HepG2 (cell line): ENCODE data around the gene RPS6KB2. TPM values are rescaled to one million over a fixed set of nuclear protein-coding genes. Genes with fewer than 3 reads are reported as not detected.

ENCODE experiments used
- ATRX ChIP-seq: sonication (generic); formaldehyde crosslinking; IDR thresholded peaks from 2 replicates; pipeline ENCODE4 v1.4.0; 2020; ENCODE audit warnings: missing genetic modification reagents, borderline replicate concordance
- EEA1 ChIP-seq: sonication (generic); formaldehyde crosslinking; IDR thresholded peaks from 2 replicates; pipeline ENCODE4 v1.5.1; 2020; ENCODE audit warnings: mild to moderate bottlenecking, missing genetic modification reagents, borderline replicate concordance
- FOXO1 ChIP-seq: sonication (generic); formaldehyde crosslinking; IDR thresholded peaks from 2 replicates; pipeline ENCODE4 v1.4.0; 2020; ENCODE audit warnings: missing genetic modification reagents
- HDAC1 ChIP-seq: sonication (generic); formaldehyde crosslinking; IDR thresholded peaks from 2 replicates; pipeline ENCODE4 v1.5.1; 2020; ENCODE audit warnings: mild to moderate bottlenecking, missing genetic modification reagents
- HDAC2 ChIP-seq: sonication (generic); formaldehyde crosslinking; IDR thresholded peaks from 2 replicates; pipeline ENCODE4 v1.4.0; 2020; ENCODE audit warnings: missing genetic modification reagents
- JARID2 ChIP-seq: sonication (generic); formaldehyde crosslinking; IDR thresholded peaks from 2 replicates; pipeline ENCODE4 v1.8.1; 2023; ENCODE audit warnings: missing genetic modification reagents, inconsistent platforms; ENCODE audit not compliant: insufficient replicate concordance
- KDM5A ChIP-seq: fragments of 200-600 bp; sonication (generic); IDR thresholded peaks from 2 replicates; pipeline ENCODE4 v1.7.0; 2018; ENCODE audit warnings: antibody characterized with exemption, mild to moderate bottlenecking, low read length, borderline replicate concordance
- NONO ChIP-seq, 2 experiments: fragments of 450-650 bp in 1 of 2; sonication (generic) in 1 of 2; formaldehyde crosslinking in 1 of 2; IDR thresholded peaks in 1 of 2; conservative IDR thresholded peaks in 1 of 2; 2 replicates each; pipeline versions ENCODE4 v1.6.1 to v1.8.0; 2017 to 2022; ENCODE audit warnings: mild to moderate bottlenecking in 1 of 2, missing genetic modification reagents in 1 of 2, moderate library complexity in 1 of 2
- NR2F2 ChIP-seq: IDR thresholded peaks from 2 replicates; pipeline ENCODE4 v1.6.1; 2012; ENCODE audit warnings: low read depth, inconsistent platforms, borderline replicate concordance
- POGZ ChIP-seq: sonication (generic); formaldehyde crosslinking; IDR thresholded peaks from 2 replicates; pipeline ENCODE4 v1.4.0; 2020; ENCODE audit warnings: mild to moderate bottlenecking, missing genetic modification reagents
- RBM39 ChIP-seq: fragments of 200-400 bp; formaldehyde crosslinking; IDR thresholded peaks from one replicate; pipeline ENCODE4 v1.6.1; 2018; ENCODE audit warnings: antibody characterized with exemption, mild to moderate bottlenecking, low read depth, low read length; ENCODE audit not compliant: poor library complexity, severe bottlenecking
- ZNF737 ChIP-seq: sonication (generic); formaldehyde crosslinking; IDR thresholded peaks from 2 replicates; pipeline ENCODE4 v1.5.0; 2020; ENCODE audit warnings: missing genetic modification reagents, mild to moderate bottlenecking, borderline replicate concordance
- ZNF768 ChIP-seq: sonication (generic); formaldehyde crosslinking; IDR thresholded peaks from 2 replicates; pipeline ENCODE4 v1.4.0; 2020; ENCODE audit warnings: missing genetic modification reagents
- ZNF816 ChIP-seq: sonication (generic); formaldehyde crosslinking; IDR thresholded peaks from 2 replicates; pipeline ENCODE4 v1.8.0; 2022; ENCODE audit warnings: missing genetic modification reagents, mild to moderate bottlenecking, borderline replicate concordance
- polyA plus RNA-seq, 8 experiments: library from polyadenylated mRNA; depleted of rRNA in 3 of 8; stranded (reverse) in 7 of 8; unstranded in 1 of 8; fragments of >200 nt; fragmentation: Illumina TruSeq in 4 of 8; extraction: Trizol in 4 of 8; gene quantifications; 2 replicates each; pipeline versions ENCODE4 v1.2.1 to v1.2.3, GENCODE V29; 2011 to 2016; ENCODE audit warnings: low read depth in 4 of 8, missing spikeins in 1 of 8, mixed read lengths in 1 of 8; ENCODE audit not compliant: insufficient read depth in 1 of 8
- total RNA-seq, 5 experiments: library from RNA; depleted of rRNA; stranded (reverse); fragments of >200 nt; fragmentation: Illumina TruSeq; extraction: Trizol; gene quantifications; 2 replicates each; pipeline ENCODE4 v1.2.3, GENCODE V29; 2016; ENCODE audit warnings: low read depth in 1 of 5
- TF ChIP-seq, protein P1 (sequence below): sonication (generic); formaldehyde crosslinking; IDR thresholded peaks from 2 replicates; pipeline ENCODE4 v1.4.0; 2020; ENCODE audit warnings: mild to moderate bottlenecking, missing genetic modification reagents
- TF ChIP-seq, protein P2 (sequence below): sonication (generic); formaldehyde crosslinking; IDR thresholded peaks from 2 replicates; pipeline ENCODE4 v1.5.1; 2020; ENCODE audit warnings: missing genetic modification reagents, mild to moderate bottlenecking, borderline replicate concordance
- TF ChIP-seq, protein P3 (sequence below): sonication (generic); formaldehyde crosslinking; IDR thresholded peaks from 2 replicates; pipeline ENCODE4 v1.8.1; 2022; ENCODE audit warnings: low read depth, mild to moderate bottlenecking, missing genetic modification reagents
- TF ChIP-seq, protein P4 (sequence below): IDR thresholded peaks from 2 replicates; pipeline ENCODE4 v1.6.1; 2016; ENCODE audit warnings: low read depth, control low read depth

RPS6KB2 gene
- total and polyA plus RNA-seq, 2 of the 13 experiments (the other 11 are each of a cell fraction or from before 2014, with no cell fraction given): 52.9 to 54.8 TPM

DNA sequence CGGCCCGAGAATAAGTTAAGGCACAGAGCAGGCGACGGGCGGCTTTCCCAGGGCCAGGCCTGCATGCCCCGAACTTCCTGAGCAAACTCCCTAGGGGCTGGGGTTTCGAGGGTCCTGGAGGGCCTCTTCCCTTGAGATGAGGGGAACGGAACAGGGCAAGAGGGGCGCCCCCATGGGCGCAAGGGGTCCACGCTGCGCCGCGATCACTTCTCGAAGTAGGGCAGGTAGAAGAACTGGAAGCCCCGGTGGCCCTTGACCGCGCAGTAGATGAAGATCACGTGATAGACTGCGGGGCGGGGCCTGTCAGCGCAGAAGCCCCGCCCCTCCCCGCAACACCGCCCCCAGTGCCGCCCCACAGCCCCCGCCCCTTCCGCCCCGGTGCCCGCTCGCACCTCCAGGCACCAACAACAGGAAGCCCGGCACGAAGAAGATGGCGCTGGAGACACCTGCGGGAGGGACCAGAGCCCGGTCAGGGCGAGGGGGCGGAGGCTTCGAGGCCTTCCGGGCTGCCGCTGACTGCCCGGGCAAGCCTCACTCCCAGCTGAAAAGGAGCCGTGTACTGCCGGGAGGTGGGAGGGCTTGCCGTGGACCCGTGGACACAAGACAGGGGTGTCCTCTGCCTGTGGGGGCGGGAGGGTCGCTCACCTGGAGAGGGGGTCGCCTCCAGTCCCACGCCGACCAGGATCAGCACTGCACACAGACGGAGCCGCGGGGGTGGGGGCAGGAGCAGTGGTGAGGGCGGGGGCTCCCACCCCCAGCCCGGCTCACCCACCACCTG lies 36.3 kb downstream of the RPS6KB2 start (continued):
- TF ChIP-seq, protein P1, sequence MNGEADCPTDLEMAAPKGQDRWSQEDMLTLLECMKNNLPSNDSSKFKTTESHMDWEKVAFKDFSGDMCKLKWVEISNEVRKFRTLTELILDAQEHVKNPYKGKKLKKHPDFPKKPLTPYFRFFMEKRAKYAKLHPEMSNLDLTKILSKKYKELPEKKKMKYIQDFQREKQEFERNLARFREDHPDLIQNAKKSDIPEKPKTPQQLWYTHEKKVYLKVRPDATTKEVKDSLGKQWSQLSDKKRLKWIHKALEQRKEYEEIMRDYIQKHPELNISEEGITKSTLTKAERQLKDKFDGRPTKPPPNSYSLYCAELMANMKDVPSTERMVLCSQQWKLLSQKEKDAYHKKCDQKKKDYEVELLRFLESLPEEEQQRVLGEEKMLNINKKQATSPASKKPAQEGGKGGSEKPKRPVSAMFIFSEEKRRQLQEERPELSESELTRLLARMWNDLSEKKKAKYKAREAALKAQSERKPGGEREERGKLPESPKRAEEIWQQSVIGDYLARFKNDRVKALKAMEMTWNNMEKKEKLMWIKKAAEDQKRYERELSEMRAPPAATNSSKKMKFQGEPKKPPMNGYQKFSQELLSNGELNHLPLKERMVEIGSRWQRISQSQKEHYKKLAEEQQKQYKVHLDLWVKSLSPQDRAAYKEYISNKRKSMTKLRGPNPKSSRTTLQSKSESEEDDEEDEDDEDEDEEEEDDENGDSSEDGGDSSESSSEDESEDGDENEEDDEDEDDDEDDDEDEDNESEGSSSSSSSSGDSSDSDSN (CRISPR knock-in tag): peak; percentile 39; the same call in 1 of the 2 replicates
- TF ChIP-seq HDAC2 (CRISPR knock-in tag) (no peak; the same call in 1 of the 2 replicates), ZNF768 (CRISPR knock-in tag) (peak; percentile 39; the same call in 1 of the 2 replicates), RBM39 (peak; percentile 79), POGZ (CRISPR knock-in tag) (no peak; the same call in 1 of the 2 replicates), ZNF816 (CRISPR knock-in tag) (no peak), EEA1 (CRISPR knock-in tag) (peak; percentile 57; the same call in 1 of the 2 replicates), NONO (IDR thresholded peaks at IDR 0.05) (no peak), NONO (CRISPR knock-in tag; conservative IDR thresholded peaks at IDR 0.05) (peak; percentile 66), FOXO1 (CRISPR knock-in tag) (peak; percentile 31; the same call in 1 of the 2 replicates), NR2F2 (peak; percentile 33; the same call in 1 of the 2 replicates), KDM5A (0 out of 2 replicates have a peak, but pooled peaks have one; percentile 29), JARID2 (CRISPR knock-in tag) (no peak), HDAC1 (peak; percentile 48), ZNF737 (CRISPR knock-in tag) (no peak), ATRX (CRISPR knock-in tag) (no peak)
- TF ChIP-seq, protein P2, sequence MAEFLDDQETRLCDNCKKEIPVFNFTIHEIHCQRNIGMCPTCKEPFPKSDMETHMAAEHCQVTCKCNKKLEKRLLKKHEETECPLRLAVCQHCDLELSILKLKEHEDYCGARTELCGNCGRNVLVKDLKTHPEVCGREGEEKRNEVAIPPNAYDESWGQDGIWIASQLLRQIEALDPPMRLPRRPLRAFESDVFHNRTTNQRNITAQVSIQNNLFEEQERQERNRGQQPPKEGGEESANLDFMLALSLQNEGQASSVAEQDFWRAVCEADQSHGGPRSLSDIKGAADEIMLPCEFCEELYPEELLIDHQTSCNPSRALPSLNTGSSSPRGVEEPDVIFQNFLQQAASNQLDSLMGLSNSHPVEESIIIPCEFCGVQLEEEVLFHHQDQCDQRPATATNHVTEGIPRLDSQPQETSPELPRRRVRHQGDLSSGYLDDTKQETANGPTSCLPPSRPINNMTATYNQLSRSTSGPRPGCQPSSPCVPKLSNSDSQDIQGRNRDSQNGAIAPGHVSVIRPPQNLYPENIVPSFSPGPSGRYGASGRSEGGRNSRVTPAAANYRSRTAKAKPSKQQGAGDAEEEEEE (CRISPR knock-in tag): no peak
- TF ChIP-seq, protein P3, sequence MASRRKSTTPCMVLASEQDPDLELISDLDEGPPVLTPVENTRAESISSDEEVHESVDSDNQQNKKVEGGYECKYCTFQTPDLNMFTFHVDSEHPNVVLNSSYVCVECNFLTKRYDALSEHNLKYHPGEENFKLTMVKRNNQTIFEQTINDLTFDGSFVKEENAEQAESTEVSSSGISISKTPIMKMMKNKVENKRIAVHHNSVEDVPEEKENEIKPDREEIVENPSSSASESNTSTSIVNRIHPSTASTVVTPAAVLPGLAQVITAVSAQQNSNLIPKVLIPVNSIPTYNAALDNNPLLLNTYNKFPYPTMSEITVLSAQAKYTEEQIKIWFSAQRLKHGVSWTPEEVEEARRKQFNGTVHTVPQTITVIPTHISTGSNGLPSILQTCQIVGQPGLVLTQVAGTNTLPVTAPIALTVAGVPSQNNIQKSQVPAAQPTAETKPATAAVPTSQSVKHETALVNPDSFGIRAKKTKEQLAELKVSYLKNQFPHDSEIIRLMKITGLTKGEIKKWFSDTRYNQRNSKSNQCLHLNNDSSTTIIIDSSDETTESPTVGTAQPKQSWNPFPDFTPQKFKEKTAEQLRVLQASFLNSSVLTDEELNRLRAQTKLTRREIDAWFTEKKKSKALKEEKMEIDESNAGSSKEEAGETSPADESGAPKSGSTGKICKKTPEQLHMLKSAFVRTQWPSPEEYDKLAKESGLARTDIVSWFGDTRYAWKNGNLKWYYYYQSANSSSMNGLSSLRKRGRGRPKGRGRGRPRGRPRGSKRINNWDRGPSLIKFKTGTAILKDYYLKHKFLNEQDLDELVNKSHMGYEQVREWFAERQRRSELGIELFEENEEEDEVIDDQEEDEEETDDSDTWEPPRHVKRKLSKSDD (CRISPR knock-in tag): 0 out of 2 replicates have a peak, but pooled peaks have one; percentile 38
- TF ChIP-seq, protein P4, sequence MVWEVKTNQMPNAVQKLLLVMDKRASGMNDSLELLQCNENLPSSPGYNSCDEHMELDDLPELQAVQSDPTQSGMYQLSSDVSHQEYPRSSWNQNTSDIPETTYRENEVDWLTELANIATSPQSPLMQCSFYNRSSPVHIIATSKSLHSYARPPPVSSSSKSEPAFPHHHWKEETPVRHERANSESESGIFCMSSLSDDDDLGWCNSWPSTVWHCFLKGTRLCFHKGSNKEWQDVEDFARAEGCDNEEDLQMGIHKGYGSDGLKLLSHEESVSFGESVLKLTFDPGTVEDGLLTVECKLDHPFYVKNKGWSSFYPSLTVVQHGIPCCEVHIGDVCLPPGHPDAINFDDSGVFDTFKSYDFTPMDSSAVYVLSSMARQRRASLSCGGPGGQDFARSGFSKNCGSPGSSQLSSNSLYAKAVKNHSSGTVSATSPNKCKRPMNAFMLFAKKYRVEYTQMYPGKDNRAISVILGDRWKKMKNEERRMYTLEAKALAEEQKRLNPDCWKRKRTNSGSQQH (CRISPR knock-in tag): no peak
